Vagina (tissue), 2 donors: Measurements from ENCODE around the gene BMPR1A. TPM values are rescaled to one million over a fixed set of nuclear protein-coding genes. Genes with fewer than 3 reads are reported as not detected.
"Not testable (repeated sequence)": the region's sequence is repeated elsewhere in the genome, so short reads cannot be mapped to it uniquely, and the experiment has no call there.

Experiments used
- DNase-seq, 2 donors: peaks; one replicate each; pipeline ENCODE4 v3.0.0-alpha.2; 2017; ENCODE audit errors: extremely low spot score in 2 of 2
- H3K27ac ChIP-seq: fragments of 200-600 bp; sonication (generic); one replicate; pipeline ENCODE4 v1.5.1; 2019
- H3K27me3 ChIP-seq: fragments of 200-600 bp; sonication (generic); one replicate; pipeline ENCODE4 v1.5.1; 2019
- H3K36me3 ChIP-seq, 2 donors: fragments of 200-600 bp; sonication (generic); one replicate each; pipeline ENCODE4 v1.5.1; 2017 to 2019
- H3K4me1 ChIP-seq: fragments of 200-600 bp; sonication (generic); one replicate; pipeline ENCODE4 v1.5.1; 2019
- H3K4me3 ChIP-seq, 2 donors: fragments of 200-600 bp; sonication (generic); 1 replicate in 1 of 2; 2 replicates in 1 of 2; pipeline ENCODE4 v1.5.1; 2016 to 2019
- H3K9me3 ChIP-seq: fragments of 200-600 bp; sonication (generic); one replicate; pipeline ENCODE4 v1.5.1; 2019
- CTCF ChIP-seq, 3 experiments: fragments of 450-650 bp in 2 of 3; fragments of 200-600 bp in 1 of 3; sonication (generic) in 1 of 3; IDR thresholded peaks; one replicate each; pipeline ENCODE4 v1.5.1; 2017 to 2019; ENCODE audit warnings: antibody characterized with exemption in 3 of 3, mild to moderate bottlenecking in 2 of 3, moderate library complexity in 2 of 3
- POLR2A ChIP-seq, 2 donors: fragments of 450-650 bp; IDR thresholded peaks; one replicate each; pipeline ENCODE4 v1.6.1; 2017; ENCODE audit warnings: antibody characterized with exemption in 2 of 2, mild to moderate bottlenecking in 2 of 2, moderate library complexity in 2 of 2
- POLR2AphosphoS5 ChIP-seq, 2 donors: sonication (generic); formaldehyde crosslinking; IDR thresholded peaks; one replicate each; pipeline ENCODE4 v1.9.0; 2017; ENCODE audit warnings: antibody characterized with exemption in 2 of 2, mild to moderate bottlenecking in 2 of 2, low read depth in 1 of 2; ENCODE audit not compliant: insufficient read depth in 1 of 2
- intact Hi-C: fragments of 100-400 bp; cut with DNase I; formaldehyde crosslinking; loops from one replicate; pipeline ENCODE4 v1.15.1; 2023
- total RNA-seq: library from RNA; depleted of rRNA; stranded (reverse); fragments of >200 nt; gene quantifications from one replicate; pipeline ENCODE4 v1.2.3, GENCODE V29; 2016

BMPR1A gene
- total RNA-seq, 1 donor from 2014 or later, result 33.1 TPM

DNA sequence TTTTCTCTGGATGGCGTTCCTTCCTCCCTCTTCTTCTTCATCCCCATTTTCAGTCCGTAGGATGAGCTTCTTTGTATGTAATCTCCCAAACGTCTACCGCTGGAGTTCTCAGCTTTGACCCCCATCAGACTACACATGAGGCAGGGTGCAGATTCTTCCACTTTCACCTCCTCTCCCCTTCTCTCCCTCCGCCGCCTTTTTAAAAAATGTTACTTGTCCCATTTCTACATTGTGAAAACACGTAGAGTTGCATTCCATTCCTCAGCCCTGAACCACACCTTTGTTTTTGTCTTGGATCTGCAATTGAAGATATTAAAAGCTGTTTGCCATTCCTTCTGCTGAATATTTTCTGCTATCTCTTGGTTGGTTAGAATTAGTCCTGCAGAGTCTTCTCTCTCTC is 218.1 kb downstream of the BMPR1A start:
- H3K27me3 ChIP-seq, result no peaks in the 10 kb centered on the region
- H3K4me3 ChIP-seq, result no peak overlapping the region
- no peaks in the 10 kb centered on the region for H3K9me3 ChIP-seq
- peak overlapping the region; percentile 51 for H3K27ac ChIP-seq
- DNase-seq, result peak; percentile 28 to 69
- no peaks in the 10 kb centered on the region for H3K36me3 ChIP-seq
- TF ChIP-seq CTCF (IDR thresholded peaks at IDR 0.05) (no peak), POLR2AphosphoS5 (IDR thresholded peaks at IDR 0.05; ENCODE audit: insufficient read depth in 1 of 2, low read depth in 1 of 2) (no peak), POLR2A (IDR thresholded peaks at IDR 0.05) (no peak)
- peaks cover 46% of the 10 kb centered on the region for H3K4me1 ChIP-seq
- intact Hi-C loops, result loop anchor here (5.0 kb wide), 1 partner anchor 118 kb away; the partner anchor contains the start of gene GLUD1

DNA sequence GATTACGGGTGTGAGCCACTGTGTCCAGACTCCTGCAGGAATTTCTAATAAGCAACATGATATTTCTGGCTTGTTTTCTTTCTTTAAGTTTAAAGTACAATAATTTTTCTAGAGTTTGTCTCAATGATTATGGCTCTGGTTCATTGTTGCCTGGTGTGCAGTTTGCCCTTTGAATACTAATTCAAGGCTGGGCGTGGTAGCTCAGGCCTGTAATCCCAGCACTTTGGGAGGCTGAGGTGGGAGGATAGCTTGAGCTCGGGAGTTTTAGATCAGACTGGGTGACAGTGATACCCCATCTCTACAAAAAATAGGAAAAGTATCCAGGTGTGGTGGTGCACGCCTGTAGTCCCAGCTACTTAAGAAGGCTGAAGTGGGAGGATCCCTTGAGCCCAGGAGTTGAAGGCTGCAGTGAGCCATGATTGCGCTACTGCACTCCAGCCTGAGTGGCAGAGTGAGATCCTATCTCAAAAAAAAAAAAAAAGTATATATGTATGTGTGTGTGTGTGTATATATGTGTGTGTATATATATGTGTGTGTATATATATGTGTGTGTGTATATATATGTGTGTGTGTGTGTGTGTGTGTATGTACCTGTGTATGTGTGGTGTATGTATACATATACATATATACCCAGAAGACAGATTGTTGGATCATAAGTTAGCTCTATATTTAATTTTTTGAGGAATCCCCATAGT is 220.1 kb downstream of the BMPR1A start:
- no peaks in the 10 kb centered on the region for H3K9me3 ChIP-seq
- no peaks in the 10 kb centered on the region for H3K27me3 ChIP-seq
- intact Hi-C loops, result no loop called here
- H3K27ac ChIP-seq, result peak overlapping the region; percentile 15
- peak in 1 of 2 donors; percentile 72 for DNase-seq
- no peak for TF ChIP-seq CTCF (IDR thresholded peaks at IDR 0.05)
- no peak for TF ChIP-seq POLR2A (IDR thresholded peaks at IDR 0.05)
- no peak for TF ChIP-seq POLR2AphosphoS5 (IDR thresholded peaks at IDR 0.05; ENCODE audit: insufficient read depth in 1 of 2, low read depth in 1 of 2)
- no peaks in the 10 kb centered on the region for H3K36me3 ChIP-seq
- peaks cover 57% of the 10 kb centered on the region for H3K4me1 ChIP-seq
- H3K4me3 ChIP-seq, result no peak overlapping the region

DNA sequence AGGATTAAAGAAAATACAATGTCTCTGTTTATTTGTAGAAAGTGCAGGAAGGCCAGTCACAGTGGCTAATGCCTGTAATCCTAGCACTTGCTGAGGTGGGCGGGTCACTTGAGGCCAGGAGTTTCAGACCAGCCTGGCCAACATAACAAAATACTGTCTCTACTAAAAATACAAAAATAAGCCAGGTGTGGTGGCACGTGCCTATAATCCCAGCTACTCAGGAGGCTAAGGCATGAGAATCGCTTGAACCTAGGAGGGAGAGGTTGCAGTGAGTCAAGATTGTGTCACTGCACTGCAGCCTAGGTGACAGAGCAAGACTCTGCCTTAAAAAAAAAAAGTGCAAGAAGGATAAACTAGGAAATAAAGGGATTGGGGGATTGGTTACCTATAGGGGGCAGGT is 222.0 kb downstream of the BMPR1A start:
- H3K9me3 ChIP-seq, intact Hi-C loops: not testable (repeated sequence)
- peak in 1 of 2 donors; percentile 16 for TF ChIP-seq POLR2AphosphoS5 (IDR thresholded peaks at IDR 0.05; ENCODE audit: insufficient read depth in 1 of 2, low read depth in 1 of 2)

GRCh38 chr10:86979296-86979818 is 222.9 kb downstream of the BMPR1A start:
- Histone ChIP-seq H3K4me3 (no peak overlapping the region), H3K36me3 (no peaks in the 10 kb centered on the region), H3K9me3 (no peaks in the 10 kb centered on the region), H3K27me3 (no peaks in the 10 kb centered on the region), H3K27ac (peak overlapping the region; percentile 84), H3K4me1 (peaks cover 35% of the 10 kb centered on the region)
- no peak for TF ChIP-seq CTCF (IDR thresholded peaks at IDR 0.05)
- no peak for TF ChIP-seq POLR2AphosphoS5 (IDR thresholded peaks at IDR 0.05; ENCODE audit: insufficient read depth in 1 of 2, low read depth in 1 of 2)
- TF ChIP-seq POLR2A (IDR thresholded peaks at IDR 0.05), result no peak
- intact Hi-C loops, result no loop called here
- DNase-seq, result peak in 1 of 2 donors; percentile 82

More for the DNA sequence above, 222.0 kb downstream of the BMPR1A start:
- H3K4me1 ChIP-seq, result peaks cover 37% of the 10 kb centered on the region
- H3K36me3 ChIP-seq, H3K4me3 ChIP-seq, DNase-seq, H3K27me3 ChIP-seq: not testable (repeated sequence)
- H3K27ac ChIP-seq, result peak overlapping the region; percentile 69

- H3K4me1 ChIP-seq, result peaks cover 35% of the 10 kb centered on the region
- no peak overlapping the region for H3K4me3 ChIP-seq
- no peaks in the 10 kb centered on the region for H3K27me3 ChIP-seq
- TF ChIP-seq CTCF (IDR thresholded peaks at IDR 0.05) (no peak), POLR2AphosphoS5 (IDR thresholded peaks at IDR 0.05; ENCODE audit: insufficient read depth in 1 of 2, low read depth in 1 of 2) (no peak), POLR2A (IDR thresholded peaks at IDR 0.05) (no peak)
- peak overlapping the region; percentile 84 for H3K27ac ChIP-seq
- DNase-seq, result peak in 1 of 2 donors; percentile 84
- no peaks in the 10 kb centered on the region for H3K36me3 ChIP-seq
- no peaks in the 10 kb centered on the region for H3K9me3 ChIP-seq
- intact Hi-C loops, result no loop called here
Measured at GRCh38 chr10:86979977-86980448, 223.6 kb downstream of the BMPR1A start.

GRCh38 chr10:86981020-86981419 is 224.6 kb downstream of the BMPR1A start:
- intact Hi-C loops, H3K4me3 ChIP-seq, H3K36me3 ChIP-seq, H3K9me3 ChIP-seq, DNase-seq, H3K27me3 ChIP-seq: not testable (repeated sequence)
- peak overlapping the region; percentile 84 for H3K27ac ChIP-seq
- H3K4me1 ChIP-seq, result peaks cover 35% of the 10 kb centered on the region
